ENCODE measurements around the gene CHURC1. TPM values are rescaled to one million over a fixed set of nuclear protein-coding genes. Genes with fewer than 3 reads are reported as not detected.
A peak's percentile ranks its signal among the peaks of the same experiment; 100 is the strongest.

Gene CHURC1
- total RNA-seq, 2 donors from 2014 or later: 56.7 to 63.2 TPM

- Mint-ChIP-seq H3K9me3 (no peaks in the 10 kb centered on the region), H3K27me3 (ENCODE audit: insufficient read depth) (peaks cover 7% of the 10 kb centered on the region), H3K36me3 (ENCODE audit: low read depth) (no peaks in the 10 kb centered on the region), H3K4me3 (no peak overlapping the region), H3K27ac (peak overlapping the region; percentile 92), H3K4me1 (peaks cover 23% of the 10 kb centered on the region)
- no peak for DNase-seq
- no peak for TF ChIP-seq CTCF (conservative IDR thresholded peaks at IDR 0.05)
- 67 to 86% methylated on average over 1 to 4 of the region's 5 CpGs for whole genome bisulfite sequencing, 2 experiments (ENCODE audit: insufficient coverage in 1 of 2, insufficient read length in 1 of 2)
- no peaks in the 10 kb centered on the region for H3K36me3 ChIP-seq (ENCODE audit: control insufficient read depth, insufficient read depth, low read length)
- H3K27me3 ChIP-seq (ENCODE audit: control insufficient read depth, insufficient read depth, low read length, poor library complexity, severe bottlenecking): peaks cover 1% of the 10 kb centered on the region
- peak overlapping the region; percentile 65 for H3K4me3 ChIP-seq (ENCODE audit: low read length)
- H3K27ac ChIP-seq (ENCODE audit: low read depth, low read length): no peak overlapping the region
- peaks cover 4% of the 10 kb centered on the region for H3K4me1 ChIP-seq (ENCODE audit: control insufficient read depth, insufficient read depth, low read length)
- peak overlapping the region; percentile 34 for H3K9ac ChIP-seq (ENCODE audit: extremely low read depth, low read length, poor library complexity, severe bottlenecking)
- H3K9me3 ChIP-seq (ENCODE audit: control insufficient read depth, low read length): no peaks in the 10 kb centered on the region
Observed at GRCh38 chr14:64979336-64980074, 65.2 kb downstream of the CHURC1 start.

- TF ChIP-seq CTCF (conservative IDR thresholded peaks at IDR 0.05): peak; percentile 86
- peak overlapping the region; percentile 43 for H3K4me3 Mint-ChIP-seq
- Histone ChIP-seq H3K4me1 (ENCODE audit: control insufficient read depth, insufficient read depth, low read length) (no peaks in the 10 kb centered on the region), H3K9ac (ENCODE audit: extremely low read depth, low read length, poor library complexity, severe bottlenecking) (no peak overlapping the region), H3K4me3 (ENCODE audit: low read length) (no peak overlapping the region), H3K9me3 (ENCODE audit: control insufficient read depth, low read length) (no peaks in the 10 kb centered on the region), H3K36me3 (ENCODE audit: control insufficient read depth, insufficient read depth, low read length) (no peaks in the 10 kb centered on the region), H3K27me3 (ENCODE audit: control insufficient read depth, insufficient read depth, low read length, poor library complexity, severe bottlenecking) (peaks cover 20% of the 10 kb centered on the region), H3K27ac (ENCODE audit: low read depth, low read length) (no peak overlapping the region)
- 14 to 30% methylated on average over 7 to 12 of the region's 15 CpGs for WGBS, 2 experiments (ENCODE audit: insufficient coverage in 1 of 2, insufficient read length in 1 of 2)
- no peaks in the 10 kb centered on the region for H3K36me3 Mint-ChIP-seq (ENCODE audit: low read depth)
- H3K9me3 Mint-ChIP-seq: no peaks in the 10 kb centered on the region
- H3K4me1 Mint-ChIP-seq: peaks cover 22% of the 10 kb centered on the region
- peaks cover 26% of the 10 kb centered on the region for H3K27me3 Mint-ChIP-seq (ENCODE audit: insufficient read depth)
- no peak overlapping the region for H3K27ac Mint-ChIP-seq
- DNase-seq: no peak
Observed at GRCh38 chr14:64983439-64984310, 69.4 kb downstream of the CHURC1 start.

Other genes with a start within 250 kb of the CHURC1 start
- 10 to 100 TPM; 31.7 to 52.6 TPM for gene PLEKHG3, start 210.0 kb upstream of the CHURC1 start, total RNA-seq
- gene SPTB, start 34.5 kb upstream of the CHURC1 start, total RNA-seq: 1 to 10 TPM in 1 of 2 donors, under 1 TPM in 1; 0.77 to 1.4 TPM
- 1 to 10 TPM; 2.6 to 3.7 TPM for gene GPX2, start 28.3 kb downstream of the CHURC1 start, total RNA-seq
- gene RAB15, start 57.9 kb downstream of the CHURC1 start, total RNA-seq: 10 to 100 TPM; 48.7 to 77.2 TPM
- gene FNTB, start 72.4 kb downstream of the CHURC1 start, total RNA-seq: 10 to 100 TPM; 17.2 to 21.3 TPM
- 10 to 100 TPM; 44.3 to 49.0 TPM for gene MAX, start 188.1 kb downstream of the CHURC1 start, total RNA-seq